Endodermal cell (in vitro differentiated cells): ENCODE results near the gene CPNE5. TPM values are rescaled to one million over a fixed set of nuclear protein-coding genes. Genes with fewer than 3 reads are reported as not detected.

Source experiments
- DNase-seq: peaks from one replicate; pipeline ENCODE4 v3.0.0-alpha.2; 2017
- H3K27ac ChIP-seq: 2 replicates; pipeline ENCODE4 v1.5.1; 2013; ENCODE audit warnings: mild to moderate bottlenecking, low read depth, low read length, moderate library complexity
- H3K27me3 ChIP-seq: 2 replicates; pipeline ENCODE4 v1.6.1; 2013; ENCODE audit warnings: mild to moderate bottlenecking, low read length, moderate library complexity; ENCODE audit not compliant: insufficient read depth, control insufficient read depth, poor library complexity, severe bottlenecking
- H3K36me3 ChIP-seq: 2 replicates; pipeline ENCODE4 v1.7.0; 2013; ENCODE audit warnings: mild to moderate bottlenecking, low read length, moderate library complexity; ENCODE audit not compliant: control insufficient read depth, insufficient read depth
- H3K4me1 ChIP-seq: one replicate; pipeline ENCODE4 v1.7.0; 2013; ENCODE audit warnings: low read length; ENCODE audit not compliant: control insufficient read depth, insufficient read depth
- H3K4me3 ChIP-seq: 2 replicates; pipeline ENCODE4 v1.5.1; 2013; ENCODE audit warnings: mild to moderate bottlenecking, low read length, moderate library complexity
- H3K9ac ChIP-seq: 2 replicates; pipeline ENCODE4 v1.6.1; 2013; ENCODE audit warnings: mild to moderate bottlenecking, low read length, moderate library complexity; ENCODE audit not compliant: poor library complexity, severe bottlenecking; ENCODE audit errors: extremely low read depth
- H3K9me3 ChIP-seq: 2 replicates; pipeline ENCODE4 v1.6.1; 2013; ENCODE audit warnings: mild to moderate bottlenecking, low read length, moderate library complexity; ENCODE audit not compliant: control insufficient read depth
- H3K27ac Mint-ChIP-seq: 2 replicates; pipeline ENCODE4 v1.8.0; 2020; ENCODE audit warnings: mixed read lengths
- H3K27me3 Mint-ChIP-seq: 2 replicates; pipeline ENCODE4 v1.8.0; 2021; ENCODE audit warnings: mild to moderate bottlenecking, mixed read lengths; ENCODE audit not compliant: insufficient read depth
- H3K36me3 Mint-ChIP-seq: 2 replicates; pipeline ENCODE4 v1.8.0; 2020; ENCODE audit warnings: low read depth, mixed read lengths
- H3K4me1 Mint-ChIP-seq: 2 replicates; pipeline ENCODE4 v1.8.0; 2020; ENCODE audit warnings: mixed read lengths
- H3K4me3 Mint-ChIP-seq: 2 replicates; pipeline ENCODE4 v1.8.0; 2020; ENCODE audit warnings: mild to moderate bottlenecking, moderate library complexity, mixed read lengths
- H3K9me3 Mint-ChIP-seq: 2 replicates; pipeline ENCODE4 v1.8.0; 2020; ENCODE audit warnings: mild to moderate bottlenecking, mixed read lengths
- CTCF ChIP-seq: fragments of 200-600 bp; sonication (generic); conservative IDR thresholded peaks from 2 replicates; pipeline ENCODE4 v1.5.0; 2021; ENCODE audit warnings: antibody characterized with exemption, mild to moderate bottlenecking
- WGBS, 2 experiments: methylation state at CpG; one replicate each; pipeline versions ENCODE4 v1.1.5 to v1.1.7; 2013; ENCODE audit warnings: missing lambda C conversion rate in 2 of 2, mixed read lengths in 1 of 2; ENCODE audit not compliant: insufficient coverage in 1 of 2, insufficient read length in 1 of 2; 5-methylcytosine and 5-hydroxymethylcytosine counted together
- total RNA-seq, 2 donors: library from RNA; stranded (reverse); fragmentation: NEBNext Ultra II Directional in 1 of 2; extraction: Animal tissue kit (Norgen Biotek cat#: 25700) in 1 of 2; gene quantifications; 2 replicates in 1 of 2; 3 replicates in 1 of 2; pipeline ENCODE4 v1.2.1, GENCODE V29; 2021

CPNE5 gene
- total RNA-seq, 2 donors from 2014 or later: 0.26 to 0.42 TPM

- TF ChIP-seq CTCF: no peak
- H3K9ac ChIP-seq: no peak overlapping the region
- Mint-ChIP-seq H3K27me3 (no peaks in the 10 kb centered on the region), H3K4me1 (peaks cover 10% of the 10 kb centered on the region), H3K9me3 (no peaks in the 10 kb centered on the region), H3K27ac (no peak overlapping the region), H3K36me3 (no peaks in the 10 kb centered on the region), H3K4me3 (no peak overlapping the region)
- no peaks in the 10 kb centered on the region for H3K9me3 ChIP-seq
- H3K27me3 ChIP-seq: no peaks in the 10 kb centered on the region
- no peak overlapping the region for H3K27ac ChIP-seq
- DNase-seq: peak; percentile 77
- no peaks in the 10 kb centered on the region for H3K36me3 ChIP-seq
- 64 to 100% methylated on average over 3 to 5 of the region's 6 CpGs for WGBS, 2 experiments
- no peak overlapping the region for H3K4me3 ChIP-seq
- H3K4me1 ChIP-seq: peaks cover 11% of the 10 kb centered on the region
These were observed 53.1 kb downstream of the CPNE5 start for GRCh38 chr6:36786055-36786675.

GRCh38 chr6:36784376-36784636 lies 54.9 kb downstream of the CPNE5 start:
- 91 to 92% methylated on average over 2 to 3 of the region's 3 CpGs for WGBS, 2 experiments
- Histone ChIP-seq H3K9ac (no peak overlapping the region), H3K27ac (no peak overlapping the region), H3K36me3 (no peaks in the 10 kb centered on the region), H3K4me1 (peaks cover 7% of the 10 kb centered on the region), H3K9me3 (no peaks in the 10 kb centered on the region), H3K4me3 (no peak overlapping the region), H3K27me3 (no peaks in the 10 kb centered on the region)
- TF ChIP-seq CTCF: no peak
- Mint-ChIP-seq H3K4me1 (peaks cover 13% of the 10 kb centered on the region), H3K36me3 (no peaks in the 10 kb centered on the region), H3K27me3 (no peaks in the 10 kb centered on the region), H3K9me3 (no peaks in the 10 kb centered on the region), H3K27ac (no peak overlapping the region), H3K4me3 (no peak overlapping the region)
- DNase-seq: no peak

GRCh38 chr6:36783603-36784375 lies 55.5 kb downstream of the CPNE5 start:
- no peak overlapping the region for H3K27ac Mint-ChIP-seq
- no peak overlapping the region for H3K4me3 Mint-ChIP-seq
- H3K36me3 Mint-ChIP-seq: no peaks in the 10 kb centered on the region
- Histone ChIP-seq H3K36me3 (no peaks in the 10 kb centered on the region), H3K9ac (no peak overlapping the region), H3K4me1 (peaks cover 2% of the 10 kb centered on the region), H3K9me3 (no peaks in the 10 kb centered on the region), H3K27me3 (no peaks in the 10 kb centered on the region), H3K4me3 (no peak overlapping the region), H3K27ac (no peak overlapping the region)
- WGBS, 2 experiments: 85 to 88% methylated on average over 4 to 5 of the region's 5 CpGs
- no peak for TF ChIP-seq CTCF
- peaks cover 3% of the 10 kb centered on the region for H3K27me3 Mint-ChIP-seq
- no peak for DNase-seq
- peaks cover 7% of the 10 kb centered on the region for H3K4me1 Mint-ChIP-seq
- H3K9me3 Mint-ChIP-seq: no peaks in the 10 kb centered on the region
